HEK293T (cell line): ENCODE data around the gene CREB3.

ENCODE experiments used
- CTCF ChIA-PET: fragments of 350-600 bp; formaldehyde crosslinking; extraction: SDS; loops from one replicate; lab custom pipeline; 2021; ENCODE audit warnings: antibody characterized with exemption, inconsistent platforms; lab: Yijun Ruan, JAX
- POLR2A ChIA-PET: fragments of 350-600 bp; formaldehyde crosslinking; extraction: SDS; loops from one replicate; lab custom pipeline; 2020; ENCODE audit warnings: antibody characterized with exemption, inconsistent platforms; lab: Yijun Ruan, JAX
- DNase-seq: peaks from one replicate; pipeline ENCODE4 v3.0.0; 2012; ENCODE audit warnings: mixed read lengths; ENCODE audit errors: extremely low spot score
- ARNT ChIP-seq: fragments of 450-650 bp; IDR thresholded peaks from 2 replicates; pipeline ENCODE4 v1.6.1; 2017; ENCODE audit warnings: mild to moderate bottlenecking
- BHLHE40 ChIP-seq: fragments of 450-650 bp; IDR thresholded peaks from 2 replicates; pipeline ENCODE4 v1.6.1; 2016; ENCODE audit warnings: mild to moderate bottlenecking, moderate library complexity, borderline replicate concordance
- CTBP1 ChIP-seq: fragments of 450-650 bp; IDR thresholded peaks from 2 replicates; pipeline ENCODE4 v1.6.1; 2016; ENCODE audit warnings: borderline replicate concordance
- ELF4 ChIP-seq: fragments of 450-650 bp; IDR thresholded peaks from 2 replicates; pipeline ENCODE4 v1.6.1; 2017; ENCODE audit warnings: antibody characterized with exemption
- FOXA1 ChIP-seq: fragments of 450-650 bp; IDR thresholded peaks from 2 replicates; pipeline ENCODE4 v1.6.1; 2016; ENCODE audit warnings: mild to moderate bottlenecking
- FOXK2 ChIP-seq: fragments of 450-650 bp; IDR thresholded peaks from 2 replicates; pipeline ENCODE4 v1.6.1; 2016; ENCODE audit warnings: mild to moderate bottlenecking
- FOXM1 ChIP-seq: fragments of 450-650 bp; IDR thresholded peaks from 2 replicates; pipeline ENCODE4 v1.6.1; 2017; ENCODE audit warnings: mild to moderate bottlenecking, borderline replicate concordance
- HDGF ChIP-seq: fragments of 450-650 bp; IDR thresholded peaks from 2 replicates; pipeline ENCODE4 v1.6.1; 2017; ENCODE audit warnings: antibody characterized with exemption, borderline replicate concordance
- L3MBTL2 ChIP-seq: fragments of 450-650 bp; conservative IDR thresholded peaks from 2 replicates; pipeline ENCODE4 v1.6.1; 2016; ENCODE audit warnings: mild to moderate bottlenecking
- LEF1 ChIP-seq: fragments of 450-650 bp; IDR thresholded peaks from 2 replicates; pipeline ENCODE4 v1.6.1; 2017; ENCODE audit warnings: mild to moderate bottlenecking, borderline replicate concordance
- NFRKB ChIP-seq: fragments of 450-650 bp; IDR thresholded peaks from 2 replicates; pipeline ENCODE4 v1.6.1; 2016; ENCODE audit warnings: mild to moderate bottlenecking, moderate library complexity
- PKNOX1 ChIP-seq: fragments of 450-650 bp; IDR thresholded peaks from 2 replicates; pipeline ENCODE4 v1.6.1; 2016
- SP1 ChIP-seq: fragments of 450-650 bp; IDR thresholded peaks from 2 replicates; pipeline ENCODE4 v1.6.1; 2017
- SUZ12 ChIP-seq: fragments of 450-650 bp; IDR thresholded peaks from 2 replicates; pipeline ENCODE4 v1.6.1; 2016; ENCODE audit warnings: mild to moderate bottlenecking
- TARDBP ChIP-seq: fragments of 450-650 bp; IDR thresholded peaks from 2 replicates; pipeline ENCODE4 v1.6.1; 2016
- ZNF384 ChIP-seq: fragments of 450-650 bp; IDR thresholded peaks from 2 replicates; pipeline ENCODE4 v1.6.1; 2016

The CREB3 gene

GRCh38 chr9:35698231-35698630, 34.2 kb upstream of the CREB3 start:
- no peak for DNase-seq
- TF ChIP-seq NFRKB (no peak), PKNOX1 (no peak), FOXA1 (no peak), CTBP1 (no peak), TARDBP (no peak), L3MBTL2 (no peak), BHLHE40 (no peak), ZNF384 (no peak), FOXK2 (no peak), SUZ12 (no peak), ELF4 (no peak), FOXM1 (no peak), HDGF (no peak), LEF1 (no peak), SP1 (no peak), ARNT (no peak)
- ChIA-PET POLR2A (no interaction called here), CTCF (interaction anchor here (0.5 to 1.0 kb wide), 2 partner anchors 30 to 92 kb away, joined by 3 read pairs; no protein-coding TSS in a partner anchor)

GRCh38 chr9:35700031-35700430, 32.4 kb upstream of the CREB3 start:
- CTCF ChIA-PET: no interaction called here
- no peak for DNase-seq
- TF ChIP-seq BHLHE40 (no peak), CTBP1 (no peak), FOXA1 (no peak), SUZ12 (no peak), PKNOX1 (no peak), FOXM1 (no peak), NFRKB (no peak), ELF4 (no peak), TARDBP (no peak), HDGF (no peak), ARNT (no peak), ZNF384 (no peak), L3MBTL2 (no peak), LEF1 (no peak), FOXK2 (no peak), SP1 (no peak)
- POLR2A ChIA-PET: no interaction called here

- no peak for TF ChIP-seq HDGF
- no peak for TF ChIP-seq NFRKB
- no peak for TF ChIP-seq TARDBP
- TF ChIP-seq FOXM1: no peak
- no peak for TF ChIP-seq SUZ12
- TF ChIP-seq ELF4: no peak
- no peak for DNase-seq
- ChIA-PET POLR2A (interaction anchor here (1.0 kb wide), 1 partner anchor 10 kb away, joined by 3 read pairs; no protein-coding TSS in a partner anchor), CTCF (interaction anchor here (0.6 kb wide), 1 partner anchor 47 kb away, joined by 3 read pairs; no protein-coding TSS in a partner anchor)
These were observed 31.5 kb upstream of the CREB3 start for GRCh38 chr9:35700942-35701341.

- CTCF ChIA-PET: no interaction called here
- TF ChIP-seq NFRKB: no peak
- TF ChIP-seq ELF4: no peak
- no peak for TF ChIP-seq ZNF384
- no peak for TF ChIP-seq FOXK2
- no peak for TF ChIP-seq FOXA1
- no peak for TF ChIP-seq SUZ12
- TF ChIP-seq HDGF: no peak
- no peak for TF ChIP-seq L3MBTL2
- no peak for TF ChIP-seq SP1
- TF ChIP-seq FOXM1: no peak
- no peak for TF ChIP-seq PKNOX1
- no peak for TF ChIP-seq LEF1
- no peak for TF ChIP-seq CTBP1
- DNase-seq: no peak
- POLR2A ChIA-PET: no interaction called here
These were observed 29.8 kb upstream of the CREB3 start for GRCh38 chr9:35702696-35703095.

- CTCF ChIA-PET: interaction anchor here (1.1 kb wide), 1 partner anchor 9 kb away, joined by 5 read pairs; no protein-coding TSS in a partner anchor
These were observed 28.4 kb upstream of the CREB3 start for GRCh38 chr9:35703906-35704672.

More at GRCh38 chr9:35703906-35704672, 28.4 kb upstream of the CREB3 start:
- no peak for DNase-seq
- TF ChIP-seq SP1 (no peak), HDGF (no peak), L3MBTL2 (no peak), ZNF384 (no peak), CTBP1 (no peak), LEF1 (no peak), PKNOX1 (no peak), ARNT (no peak), SUZ12 (no peak), FOXA1 (no peak), TARDBP (no peak), NFRKB (no peak), BHLHE40 (no peak), ELF4 (no peak), FOXK2 (no peak), FOXM1 (no peak)
- POLR2A ChIA-PET: no interaction called here
